Prostate gland (tissue), 2 donors: ENCODE data around the gene CXXC5.

Experiments
- CTCF ChIP-seq, 4 experiments: fragments of 200-600 bp in 2 of 4; fragments of 450-650 bp in 2 of 4; sonication (generic) in 2 of 4; IDR thresholded peaks; 1 replicate in 3 of 4; 2 replicates in 1 of 4; pipeline ENCODE4 v1.5.1; 2016 to 2019; ENCODE audit warnings: antibody characterized with exemption in 4 of 4, mild to moderate bottlenecking in 2 of 4, moderate library complexity in 2 of 4
- POLR2A ChIP-seq: fragments of 450-650 bp; IDR thresholded peaks from one replicate; pipeline ENCODE4 v1.6.1; 2016; ENCODE audit warnings: antibody characterized with exemption, mild to moderate bottlenecking
- POLR2AphosphoS5 ChIP-seq: sonication (generic); formaldehyde crosslinking; IDR thresholded peaks from one replicate; pipeline ENCODE4 v1.6.1; 2017; ENCODE audit warnings: antibody characterized with exemption

DNA sequence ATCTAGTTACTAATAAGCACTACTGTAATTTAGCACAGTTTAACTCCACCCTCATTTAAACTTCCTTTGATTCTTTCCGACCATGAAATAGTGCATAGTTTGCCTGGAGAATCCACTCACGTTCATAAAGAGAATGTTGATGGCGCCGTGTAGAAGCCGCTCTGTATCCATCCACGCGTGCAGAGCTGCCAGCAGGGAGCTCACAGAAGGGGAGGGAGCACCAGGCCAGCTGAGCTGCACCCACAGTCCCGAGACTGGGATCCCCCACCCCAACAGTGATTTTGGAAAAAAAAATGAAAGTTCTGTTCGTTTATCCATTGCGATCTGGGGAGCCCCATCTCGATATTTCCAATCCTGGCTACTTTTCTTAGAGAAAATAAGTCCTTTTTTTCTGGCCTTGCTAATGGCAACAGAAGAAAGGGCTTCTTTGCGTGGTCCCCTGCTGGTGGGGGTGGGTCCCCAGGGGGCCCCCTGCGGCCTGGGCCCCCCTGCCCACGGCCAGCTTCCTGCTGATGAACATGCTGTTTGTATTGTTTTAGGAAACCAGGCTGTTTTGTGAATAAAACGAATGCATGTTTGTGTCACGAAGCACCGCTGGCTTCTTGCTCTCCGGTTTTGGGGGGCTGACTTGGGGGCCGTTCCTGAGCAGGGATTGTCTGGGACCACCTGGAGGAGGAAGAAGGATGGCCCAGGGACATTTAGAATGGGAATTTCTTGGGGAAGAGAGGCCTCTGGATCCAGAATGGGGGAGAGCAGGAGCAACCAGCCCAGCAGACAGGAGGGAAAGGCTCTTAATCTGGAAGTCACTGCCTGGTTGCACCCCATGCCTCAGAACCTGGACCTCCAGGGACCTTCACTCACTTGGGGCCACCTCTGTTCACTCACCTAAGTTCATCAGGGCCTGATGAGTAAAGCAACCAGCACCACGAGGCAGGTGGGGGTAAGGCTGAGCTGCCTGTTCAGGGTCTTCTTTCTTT, 35.4 kb downstream of the CXXC5 start:
- no peak for TF ChIP-seq CTCF (IDR thresholded peaks at IDR 0.05)
- no peak for TF ChIP-seq POLR2AphosphoS5
- no peak for TF ChIP-seq POLR2A
